DOHH2 (cell line): ENCODE measurements around the gene CLPX.
"Not testable (repeated sequence)": the region's sequence is repeated elsewhere in the genome, so short reads cannot be mapped to it uniquely, and the experiment has no call there.

Experiments
- CTCF ChIP-seq: fragments of 200-600 bp; sonication (generic); IDR thresholded peaks from one replicate; pipeline ENCODE4 v1.5.1; 2014; ENCODE audit warnings: antibody characterized with exemption, mild to moderate bottlenecking, low read depth, low read length; ENCODE audit not compliant: poor library complexity, severe bottlenecking
- EZH2phosphoT487 ChIP-seq: fragments of 200-600 bp; sonication (generic); IDR thresholded peaks from 2 replicates; pipeline ENCODE4 v1.6.1; 2017; ENCODE audit warnings: borderline replicate concordance, mild to moderate bottlenecking, antibody characterized with exemption, low read length, moderate library complexity, mixed read lengths

GRCh38 chr15:65181582-65182353 is 3.4 kb downstream of the CLPX start:
- TF ChIP-seq CTCF, EZH2phosphoT487: not testable (repeated sequence)
